COR-L47 (cell line): ENCODE measurements around the gene H2AZ1.

ENCODE experiments used
- DNase-seq: peaks from one replicate; lab custom pipeline; 2025; lab: John Stamatoyannopoulos, UW

H2AZ1 gene

GRCh38 chr4:99945718-99946355 is 4.2 kb downstream of the H2AZ1 start:
- peak; percentile 9 for DNase-seq

- no peak for DNase-seq
These were observed 6.1 kb downstream of the H2AZ1 start for GRCh38 chr4:99943904-99944437.

GRCh38 chr4:99938243-99938753 is 11.8 kb downstream of the H2AZ1 start:
- no peak for DNase-seq

- no peak for DNase-seq
These were observed 15.2 kb downstream of the H2AZ1 start for GRCh38 chr4:99934891-99935290.

GRCh38 chr4:99927566-99927965 is 22.5 kb downstream of the H2AZ1 start:
- no peak for DNase-seq

- no peak for DNase-seq
These were observed 28.9 kb downstream of the H2AZ1 start for GRCh38 chr4:99921174-99921573.

GRCh38 chr4:99918656-99919055 is 31.4 kb downstream of the H2AZ1 start:
- DNase-seq: no peak

- DNase-seq: no peak
These were observed 32.5 kb downstream of the H2AZ1 start for GRCh38 chr4:99917575-99917974.

GRCh38 chr4:99915449-99915848 is 34.6 kb downstream of the H2AZ1 start:
- no peak for DNase-seq
